GM18505 (cell line): Measurements from ENCODE around the gene SDK1.

ENCODE experiments used
- ATAC-seq: cut with Tn5 transposase; IDR thresholded peaks from one replicate; pipeline ENCODE4 v1.9.1; 2021; ENCODE audit not compliant: unreplicated experiment
- POLR2A ChIP-seq: IDR thresholded peaks from 4 replicates; pipeline ENCODE4 v1.6.1; 2011; ENCODE audit warnings: borderline replicate concordance; ENCODE audit not compliant: insufficient read depth, insufficient read length; ENCODE audit errors: extremely low read depth

The SDK1 gene

DNA sequence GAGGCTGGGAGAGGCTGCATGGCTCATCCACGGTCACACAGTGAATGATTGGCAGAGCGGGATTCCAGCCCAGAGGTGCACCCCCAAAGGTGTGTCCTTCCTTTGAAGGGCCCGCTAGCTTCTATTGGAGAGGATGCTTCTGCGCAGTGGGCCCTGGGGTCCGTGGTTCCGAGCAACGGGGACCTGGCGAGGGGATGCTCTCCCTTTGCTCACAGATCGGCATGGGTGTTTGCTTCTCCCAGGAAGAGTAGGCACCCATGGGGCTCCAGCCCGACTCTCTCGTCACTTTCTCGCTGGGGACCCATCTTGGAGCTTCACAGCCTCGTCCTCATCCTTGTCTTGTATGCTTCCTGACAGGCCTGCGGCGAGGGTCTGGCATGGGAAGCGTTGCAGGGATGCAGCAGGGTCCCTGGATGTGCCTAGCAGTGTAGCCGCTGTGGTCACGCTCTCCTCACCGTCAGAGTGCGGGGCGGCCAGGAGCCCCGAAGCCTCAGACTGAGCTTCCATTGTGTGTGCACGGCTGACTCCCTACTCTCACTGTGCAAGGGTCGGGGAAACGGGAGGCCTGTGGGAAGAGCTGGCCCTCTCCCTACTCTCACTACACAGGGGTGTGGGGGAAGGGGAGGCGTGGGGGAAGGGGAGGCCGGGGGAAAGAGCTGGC lies 842.6 kb downstream of the SDK1 start:
- TF ChIP-seq POLR2A: no peak
- no peak for ATAC-seq

DNA sequence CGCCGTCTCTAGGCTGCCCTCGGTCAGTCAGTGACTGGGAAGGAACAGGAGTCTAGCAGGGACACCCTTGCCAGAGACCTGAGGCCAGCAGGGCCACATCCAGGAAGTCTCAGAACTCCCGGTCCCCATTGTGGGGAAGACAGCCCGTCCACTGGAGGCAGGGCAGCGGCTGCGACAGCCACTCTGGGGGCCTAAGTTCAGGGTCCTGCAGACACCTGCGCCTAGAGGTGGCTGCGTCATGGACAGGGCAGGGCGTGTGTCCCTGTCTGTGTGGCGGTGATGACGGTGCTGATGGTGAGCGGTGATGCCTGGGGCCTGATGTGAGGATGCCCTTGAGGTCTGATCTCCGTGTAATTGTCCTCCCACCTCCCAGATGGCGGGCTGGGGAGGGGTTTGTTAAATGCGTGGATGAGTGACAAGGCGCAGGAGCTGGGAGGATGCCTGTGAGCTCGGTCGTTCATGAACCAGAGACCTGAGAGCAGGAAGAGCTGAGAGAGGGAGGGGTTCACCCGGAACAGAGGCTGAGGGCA lies 843.2 kb downstream of the SDK1 start:
- TF ChIP-seq POLR2A: no peak
- no peak for ATAC-seq

- no peak for TF ChIP-seq POLR2A
These were observed 843.9 kb downstream of the SDK1 start for GRCh38 chr7:4144811-4145510.

GRCh38 chr7:4145576-4145975 lies 844.5 kb downstream of the SDK1 start:
- TF ChIP-seq POLR2A: no peak
- ATAC-seq: no peak

More at GRCh38 chr7:4144811-4145510, 843.9 kb downstream of the SDK1 start:
- ATAC-seq: no peak

DNA sequence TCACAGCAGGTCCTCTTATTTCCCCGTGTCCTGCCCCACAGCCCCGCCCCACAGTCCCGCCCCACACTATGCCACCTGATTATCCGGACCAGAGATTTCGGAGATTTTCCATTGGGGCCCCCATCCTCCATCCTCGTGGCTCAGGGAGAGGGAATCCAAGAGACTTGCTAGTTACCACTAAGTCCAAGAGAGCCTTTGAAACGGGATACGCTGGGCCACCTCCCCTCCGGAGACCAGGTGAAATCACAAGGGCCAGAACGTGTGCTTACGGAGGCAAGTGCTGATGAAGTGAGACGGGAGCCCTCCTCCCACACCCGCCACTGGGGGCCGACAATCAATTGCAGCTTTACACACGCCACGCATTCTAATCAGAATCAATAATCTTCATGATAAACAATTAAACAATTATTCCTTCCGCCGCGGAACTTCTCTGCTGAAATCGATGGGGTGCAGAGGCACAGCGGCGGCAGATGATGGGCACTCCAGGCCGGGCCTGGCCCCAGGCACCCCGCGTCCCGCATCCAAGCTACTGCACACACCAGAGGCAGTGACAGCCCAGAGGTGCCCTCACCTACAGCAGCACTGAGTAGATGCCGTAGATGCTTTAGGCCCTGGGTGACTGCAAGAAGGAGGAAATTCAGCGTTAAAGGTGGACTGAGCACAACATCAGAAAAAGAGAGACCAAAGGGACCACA lies 847.0 kb downstream of the SDK1 start:
- no peak for ATAC-seq
- TF ChIP-seq POLR2A: no peak

- no peak for TF ChIP-seq POLR2A
- ATAC-seq: no peak
These were observed 848.2 kb downstream of the SDK1 start for GRCh38 chr7:4149236-4149635.

DNA sequence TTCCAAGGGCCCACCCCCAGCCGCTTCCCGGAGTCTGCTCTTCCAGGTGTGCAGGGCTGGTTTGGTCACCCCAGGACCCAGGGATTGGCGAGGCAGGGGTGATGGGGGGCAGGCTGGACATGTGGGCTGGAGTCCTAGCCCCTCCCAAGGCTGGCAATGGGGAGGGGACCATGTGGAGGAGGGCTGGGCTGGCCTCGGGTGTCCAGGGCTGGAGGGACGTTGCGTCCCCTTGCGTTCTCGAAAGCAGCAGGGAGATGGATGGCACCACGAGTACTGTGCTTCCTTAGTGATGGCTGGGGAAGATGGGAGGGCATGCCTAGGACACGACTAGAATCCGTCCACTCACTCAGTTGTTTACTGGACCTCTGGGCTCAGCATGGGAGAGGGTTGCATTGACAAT lies 848.6 kb downstream of the SDK1 start:
- no peak for ATAC-seq

DNA sequence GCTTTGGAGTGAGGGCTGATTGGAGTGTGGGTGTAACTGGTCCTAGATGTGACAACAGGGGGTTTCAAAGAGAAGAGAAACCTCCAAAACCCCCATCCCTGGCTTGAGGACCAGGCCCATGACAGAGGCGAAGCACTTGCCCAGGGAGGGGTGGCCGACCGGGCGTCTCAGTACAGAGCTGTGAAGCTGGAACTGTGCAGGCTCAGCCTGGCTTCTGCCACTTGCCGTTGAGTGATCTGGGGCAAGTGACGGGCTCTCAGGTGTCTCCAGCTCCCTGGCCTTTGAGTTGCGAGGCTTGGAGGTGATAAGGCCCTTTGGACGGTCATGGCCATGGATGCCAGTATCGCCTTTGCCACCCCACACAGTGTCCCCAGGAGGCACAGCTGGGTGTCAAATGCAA lies 849.7 kb downstream of the SDK1 start:
- no peak for TF ChIP-seq POLR2A

More for the DNA sequence above, 848.6 kb downstream of the SDK1 start:
- no peak for TF ChIP-seq POLR2A

GRCh38 chr7:4151524-4151923 lies 850.5 kb downstream of the SDK1 start:
- no peak for TF ChIP-seq POLR2A
- ATAC-seq: no peak

More for the DNA sequence above, 849.7 kb downstream of the SDK1 start:
- ATAC-seq: no peak

DNA sequence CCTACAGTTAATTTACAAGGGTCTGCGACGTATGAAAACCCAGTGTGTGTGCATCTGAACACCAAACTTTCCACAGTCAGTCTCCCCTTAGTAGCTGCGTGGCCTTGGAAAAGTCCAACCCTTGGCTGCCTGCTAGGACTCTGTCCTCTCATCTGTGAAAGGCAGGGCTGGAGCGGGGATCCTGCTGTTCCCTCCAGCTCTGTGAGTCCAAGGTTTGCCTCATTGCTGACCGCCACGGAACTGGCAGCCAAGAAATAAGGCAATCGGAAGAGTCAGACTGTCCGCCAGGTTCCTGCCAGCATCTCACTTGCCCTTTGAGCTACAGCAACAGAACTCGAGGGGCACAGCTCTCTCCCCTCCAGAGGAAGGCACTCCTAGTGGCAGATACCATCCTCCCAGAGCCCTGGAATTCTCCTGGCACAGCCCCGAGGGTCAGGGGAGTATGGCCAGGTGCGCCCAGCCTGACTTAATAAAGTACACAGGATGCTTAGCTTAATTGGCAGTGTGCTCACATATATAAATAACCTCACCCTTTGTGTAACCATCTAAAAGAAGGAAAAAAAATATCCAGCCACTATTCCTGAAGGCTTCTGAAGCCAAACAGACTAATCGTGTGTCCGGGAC lies 851.0 kb downstream of the SDK1 start:
- ATAC-seq: no peak
- no peak for TF ChIP-seq POLR2A

GRCh38 chr7:4154882-4155535 lies 854.0 kb downstream of the SDK1 start:
- ATAC-seq: no peak
- TF ChIP-seq POLR2A: no peak

- no peak for TF ChIP-seq POLR2A
- no peak for ATAC-seq
These were observed 855.1 kb downstream of the SDK1 start for GRCh38 chr7:4156190-4156589.

DNA sequence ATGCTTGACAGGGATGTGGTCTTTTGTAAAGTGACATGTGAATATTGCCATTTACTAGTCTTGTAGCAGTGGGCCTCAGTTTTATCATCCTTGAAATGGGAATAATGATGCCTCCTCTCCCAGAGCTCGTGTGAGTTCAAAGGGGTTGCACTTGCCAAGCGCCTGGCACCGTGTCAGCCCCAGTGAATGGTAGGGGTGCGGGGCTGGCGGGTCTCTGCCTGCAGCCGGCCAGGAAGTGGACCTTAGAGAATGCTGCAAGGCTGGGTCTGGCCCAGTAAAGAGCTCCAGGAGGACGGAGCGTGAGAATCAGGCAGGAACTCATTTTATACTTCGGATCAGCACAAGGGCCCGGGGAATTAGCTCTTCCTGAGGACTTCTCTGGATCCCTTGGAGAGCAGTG lies 856.6 kb downstream of the SDK1 start:
- ATAC-seq: no peak
- no peak for TF ChIP-seq POLR2A
